ENCODE measurements around the gene DZIP1L. TPM values are rescaled to one million over a fixed set of nuclear protein-coding genes. Genes with fewer than 3 reads are reported as not detected.

DZIP1L gene
- total and polyA plus RNA-seq, 2 donors (not counting 3 experiments of a cell fraction or from before 2014, with no cell fraction given) = 3.0 to 17.9 TPM

GRCh38 chr3:138165061-138165460, 49.7 kb upstream of the DZIP1L start:
- TF ChIP-seq MYC (IDR thresholded peaks at IDR 0.05; ENCODE audit: low read depth, low read length) = no peak
- no peak for TF ChIP-seq CTCF (IDR thresholded peaks at IDR 0.05; ENCODE audit: extremely low read depth in 1 of 2, insufficient read depth in 1 of 2, low read depth in 1 of 2, low read length in 2 of 2)
- no peak for TF ChIP-seq POLR2AphosphoS5 (IDR thresholded peaks at IDR 0.05; ENCODE audit: insufficient read depth, low read depth, low read length)
- no peak for TF ChIP-seq FOS (IDR thresholded peaks at IDR 0.05; ENCODE audit: borderline replicate concordance, insufficient read depth, low read length)
- no peak for TF ChIP-seq JUN (IDR thresholded peaks at IDR 0.05; ENCODE audit: borderline replicate concordance, insufficient read depth, insufficient read length, low read depth)
- no peak for TF ChIP-seq EZH2 (IDR thresholded peaks at IDR 0.05; ENCODE audit: borderline replicate concordance, low read depth, low read length, severe bottlenecking)
- no peak for TF ChIP-seq POLR2A (IDR thresholded peaks at IDR 0.05; ENCODE audit: low read depth, low read length)
- TF ChIP-seq MAX (IDR thresholded peaks at IDR 0.05; ENCODE audit: insufficient read depth, insufficient read length) = no peak
- TF ChIP-seq GATA2 (IDR thresholded peaks at IDR 0.05; ENCODE audit: insufficient read depth, insufficient read length, low read depth, low read length) = no peak
- peak; percentile 24 for FAIRE-seq
- Histone ChIP-seq H3K79me2 (ENCODE audit: control insufficient read depth, insufficient read depth, low read length) (no peaks in the 10 kb centered on the region), H3K9me1 (replicated peaks; ENCODE audit: control insufficient read depth, extremely low read depth, insufficient read depth, low read length) (no peaks in the 10 kb centered on the region), H2AFZ (ENCODE audit: low read depth, low read length) (no peak overlapping the region), H4K20me1 (replicated peaks; ENCODE audit: control insufficient read depth, extremely low read depth, insufficient read depth, low read length) (no peaks in the 10 kb centered on the region), H3K4me1 (ENCODE audit: control insufficient read depth, extremely low read depth, insufficient read depth, low read length) (no peaks in the 10 kb centered on the region), H3K27ac (ENCODE audit: insufficient read depth, low read depth, low read length) (no peak overlapping the region), H3K4me2 (ENCODE audit: insufficient read depth, low read length) (no peak overlapping the region), H3K4me3 (replicated peaks in 1 of 3; ENCODE audit: insufficient read depth in 1 of 3, low read depth in 1 of 3, low read length in 3 of 3) (no peak overlapping the region), H3K36me3 (ENCODE audit: control insufficient read depth in 2 of 2, extremely low read depth in 1 of 2, insufficient read depth in 2 of 2, low read length in 2 of 2) (peaks cover 4 to 5% of the 10 kb centered on the region in 2 experiments), H3K9ac (replicated peaks; ENCODE audit: extremely low read depth, insufficient read depth, low read length) (no peak overlapping the region), H3K27me3 (ENCODE audit: control insufficient read depth in 2 of 2, insufficient read depth in 2 of 2, low read length in 2 of 2) (no peaks in the 10 kb centered on the region), H3K9me3 (replicated peaks; ENCODE audit: control insufficient read depth, insufficient read depth, low read length) (no peaks in the 10 kb centered on the region)
- dilution Hi-C loops (cut with MboI; ENCODE audit: extremely low pct_ligation_motif_present, low sequenced_read_pairs) (no loop called here), intact Hi-C loops (cut with micrococcal nuclease) (no loop called here)
- no peak for DNase-seq (ENCODE audit: low read depth, low spot score)
- BruUV-seq (replicated peaks) = no TSS peak
- POLR2A ChIA-PET = no interaction called here
- CTCF ChIA-PET = interaction anchor here (0.7 kb wide), 1 partner anchor 46 kb away, joined by 3 read pairs; no protein-coding TSS in a partner anchor

Measured in endothelial cell of umbilical vein (primary cell).